LNCaP clone FGC (cell line): ENCODE measurements around the gene G3BP1.

Experiments used
- DNase-seq: peaks from one replicate; pipeline ENCODE4 v3.0.0-alpha.2; 2011; ENCODE audit warnings: low read depth
- H3K4me3 ChIP-seq: 2 replicates; pipeline ENCODE4 v1.5.1; 2011; ENCODE audit warnings: mild to moderate bottlenecking, low read depth, low read length, control low read depth
- TF ChIP-seq, protein P1 (sequence below): IDR thresholded peaks from 2 replicates; pipeline ENCODE4 v1.5.1; 2012; ENCODE audit warnings: mild to moderate bottlenecking; ENCODE audit not compliant: control insufficient read depth, insufficient read depth; ENCODE audit errors: extremely low read depth

G3BP1 gene

DNA sequence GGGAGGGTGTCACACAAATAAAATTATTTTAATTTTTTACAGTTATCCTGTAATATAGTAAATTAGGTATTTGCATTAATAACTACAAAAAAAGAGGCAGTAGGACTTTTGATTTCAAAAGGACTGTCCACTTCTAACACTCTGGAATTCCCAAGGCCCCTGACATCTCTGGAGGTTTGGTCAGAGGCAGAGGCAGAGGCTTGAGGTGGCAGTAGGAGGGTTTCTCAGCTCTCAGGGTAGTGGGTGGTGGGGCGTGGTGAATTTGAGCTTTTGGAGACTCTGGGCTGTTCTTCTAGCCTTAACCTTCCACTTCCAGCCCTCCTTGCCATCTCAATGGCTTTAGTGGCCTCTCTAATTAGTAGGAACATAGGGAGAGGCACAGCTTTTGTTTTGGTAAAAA is 36.1 kb upstream of the G3BP1 start:
- H3K4me3 ChIP-seq, result no peak overlapping the region
- TF ChIP-seq, protein P1, sequence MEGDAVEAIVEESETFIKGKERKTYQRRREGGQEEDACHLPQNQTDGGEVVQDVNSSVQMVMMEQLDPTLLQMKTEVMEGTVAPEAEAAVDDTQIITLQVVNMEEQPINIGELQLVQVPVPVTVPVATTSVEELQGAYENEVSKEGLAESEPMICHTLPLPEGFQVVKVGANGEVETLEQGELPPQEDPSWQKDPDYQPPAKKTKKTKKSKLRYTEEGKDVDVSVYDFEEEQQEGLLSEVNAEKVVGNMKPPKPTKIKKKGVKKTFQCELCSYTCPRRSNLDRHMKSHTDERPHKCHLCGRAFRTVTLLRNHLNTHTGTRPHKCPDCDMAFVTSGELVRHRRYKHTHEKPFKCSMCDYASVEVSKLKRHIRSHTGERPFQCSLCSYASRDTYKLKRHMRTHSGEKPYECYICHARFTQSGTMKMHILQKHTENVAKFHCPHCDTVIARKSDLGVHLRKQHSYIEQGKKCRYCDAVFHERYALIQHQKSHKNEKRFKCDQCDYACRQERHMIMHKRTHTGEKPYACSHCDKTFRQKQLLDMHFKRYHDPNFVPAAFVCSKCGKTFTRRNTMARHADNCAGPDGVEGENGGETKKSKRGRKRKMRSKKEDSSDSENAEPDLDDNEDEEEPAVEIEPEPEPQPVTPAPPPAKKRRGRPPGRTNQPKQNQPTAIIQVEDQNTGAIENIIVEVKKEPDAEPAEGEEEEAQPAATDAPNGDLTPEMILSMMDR, result no peak
- DNase-seq, result no peak

GRCh38 chr5:151737431-151737830 is 34.3 kb upstream of the G3BP1 start:
- TF ChIP-seq, protein P1, result no peak
- no peak for DNase-seq
- H3K4me3 ChIP-seq, result no peak overlapping the region

GRCh38 chr5:151738125-151738848 is 33.5 kb upstream of the G3BP1 start:
- H3K4me3 ChIP-seq, result no peak overlapping the region
- TF ChIP-seq, protein P1, result no peak
- DNase-seq, result no peak

- H3K4me3 ChIP-seq, result no peak overlapping the region
- TF ChIP-seq, protein P1, result no peak
- DNase-seq, result no peak
Measured at GRCh38 chr5:151739395-151739794, 32.4 kb upstream of the G3BP1 start.

DNA sequence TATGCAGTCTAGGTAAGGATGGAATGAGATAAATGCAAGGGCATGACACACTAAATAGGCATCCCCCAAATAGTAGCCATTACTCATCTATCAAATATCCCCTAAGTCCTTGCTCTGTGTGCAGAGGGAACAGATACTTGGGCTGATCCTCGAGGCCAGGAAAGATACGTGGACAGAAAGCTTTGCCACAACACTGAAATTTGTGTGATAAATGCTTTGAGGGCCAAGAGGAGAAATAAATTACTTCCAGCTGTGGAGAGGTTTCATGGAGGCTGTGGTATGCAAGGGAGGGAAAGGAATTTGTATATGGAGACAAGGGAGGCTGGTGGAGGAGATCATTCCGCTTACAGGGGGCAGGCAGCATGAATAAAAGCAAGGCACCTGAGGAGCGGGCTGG is 31.8 kb upstream of the G3BP1 start:
- no peak for DNase-seq
- TF ChIP-seq, protein P1, result no peak
- no peak overlapping the region for H3K4me3 ChIP-seq

DNA sequence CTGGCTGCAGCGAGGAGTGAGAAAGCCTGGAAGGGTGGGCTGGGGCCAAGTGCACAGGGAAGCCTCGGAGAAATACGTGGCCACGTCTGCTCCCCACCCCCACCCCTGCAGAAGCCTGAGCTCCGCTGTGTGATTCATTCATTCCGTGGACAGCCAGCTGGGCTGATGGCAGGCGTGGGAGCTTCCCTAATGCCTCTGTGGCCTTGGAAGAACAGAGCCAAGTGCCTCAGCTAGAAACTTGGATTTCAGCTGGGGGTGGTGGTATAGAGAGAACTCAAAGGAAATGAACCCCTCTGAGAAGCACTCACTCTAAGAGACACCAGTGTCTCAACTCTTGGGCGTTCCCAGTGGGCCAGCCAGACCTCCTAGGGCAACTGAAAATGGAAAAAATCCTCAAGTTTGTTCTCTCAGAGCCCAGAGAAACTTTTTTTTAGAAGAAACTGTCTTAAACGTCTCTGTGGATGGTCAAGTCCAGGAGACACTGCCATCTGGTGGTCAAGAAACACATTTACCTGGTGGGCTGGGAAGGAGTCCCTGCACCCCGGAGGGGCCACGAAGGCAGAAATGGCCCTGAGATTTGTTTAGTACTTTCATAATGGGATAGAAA is 31.3 kb upstream of the G3BP1 start:
- no peak for DNase-seq
- TF ChIP-seq, protein P1, result peak; percentile 77
- no peak overlapping the region for H3K4me3 ChIP-seq
